ENCODE data around the gene SDC4. TPM values are rescaled to one million over a fixed set of nuclear protein-coding genes. Genes with fewer than 3 reads are reported as not detected.

The SDC4 gene
- total and polyA plus RNA-seq, 3 experiments from 2014 or later = 1.5 to 98.1 (median 91.3) TPM

DNA sequence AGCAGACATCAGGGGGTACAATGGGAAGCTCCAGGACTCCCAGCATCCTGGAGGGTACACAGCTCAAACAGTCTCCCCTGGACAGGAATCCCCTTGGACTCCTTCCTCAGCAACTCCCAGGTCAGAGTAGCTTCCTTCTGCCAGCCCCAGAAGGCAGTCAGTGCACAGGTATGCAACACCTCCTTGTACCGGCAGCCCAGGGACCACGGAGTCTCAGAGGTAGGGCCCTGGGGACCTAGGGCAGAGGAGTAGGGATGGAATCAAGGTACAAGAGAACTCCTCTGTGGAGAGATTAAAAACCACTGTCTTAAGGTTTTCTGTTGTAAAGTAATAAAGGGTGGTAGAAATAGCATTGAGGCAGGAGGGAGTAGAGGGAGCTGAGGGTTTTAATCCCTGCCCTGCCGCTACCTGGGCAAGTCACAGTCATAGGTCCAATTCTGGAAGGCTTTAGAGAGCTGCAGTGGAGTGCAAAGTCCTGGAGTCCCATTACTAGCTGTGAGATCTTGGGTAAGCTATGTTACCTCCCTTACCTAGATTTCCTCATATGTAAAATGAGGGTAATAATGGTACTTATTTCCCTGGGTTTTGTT lies 22.4 kb upstream of the SDC4 start:
- H3K4me3 ChIP-seq (ENCODE audit: low read length) = no peak overlapping the region
- H3K36me3 ChIP-seq (ENCODE audit: insufficient read depth, low read length) = peaks cover 23% of the 10 kb centered on the region
- Mint-ChIP-seq H3K27ac (peak overlapping the region in 6 of 8 donors; percentile 38 to 69 (median 49)), H3K4me3 (peak overlapping the region in 3 of 7 donors; percentile 36 to 61 (median 38)), H3K36me3 (peaks cover 0 to 54% (median 6%) of the 10 kb centered on the region in 3 donors), H3K27me3 (no peaks in the 10 kb centered on the region), H3K9me3 (no peaks in the 10 kb centered on the region), H3K4me1 (peaks cover 56 to 72% (median 57%) of the 10 kb centered on the region in 3 donors)
- CTCF ChIA-PET = interaction anchor here (8.9 to 12.5 kb wide), 2 partner anchors 8 to 66 kb away, joined by 137 to 183 read pairs; partner anchors contain the start of gene SYS1
- H3K27me3 ChIP-seq (ENCODE audit: insufficient read depth, low read length, poor library complexity, severe bottlenecking) = no peaks in the 10 kb centered on the region
- no peak overlapping the region for H3K27ac ChIP-seq (ENCODE audit: low read depth, low read length)
- peaks cover 36% of the 10 kb centered on the region for H3K4me1 ChIP-seq (ENCODE audit: insufficient read depth, low read length)
- POLR2A ChIA-PET = interaction anchor here (3.7 kb wide), 1 partner anchor 7 kb away, joined by 66 read pairs; the partner anchor contains the start of gene SYS1
- H3K9me3 ChIP-seq (ENCODE audit: low read length) = no peaks in the 10 kb centered on the region
- no peak for DNase-seq

DNA sequence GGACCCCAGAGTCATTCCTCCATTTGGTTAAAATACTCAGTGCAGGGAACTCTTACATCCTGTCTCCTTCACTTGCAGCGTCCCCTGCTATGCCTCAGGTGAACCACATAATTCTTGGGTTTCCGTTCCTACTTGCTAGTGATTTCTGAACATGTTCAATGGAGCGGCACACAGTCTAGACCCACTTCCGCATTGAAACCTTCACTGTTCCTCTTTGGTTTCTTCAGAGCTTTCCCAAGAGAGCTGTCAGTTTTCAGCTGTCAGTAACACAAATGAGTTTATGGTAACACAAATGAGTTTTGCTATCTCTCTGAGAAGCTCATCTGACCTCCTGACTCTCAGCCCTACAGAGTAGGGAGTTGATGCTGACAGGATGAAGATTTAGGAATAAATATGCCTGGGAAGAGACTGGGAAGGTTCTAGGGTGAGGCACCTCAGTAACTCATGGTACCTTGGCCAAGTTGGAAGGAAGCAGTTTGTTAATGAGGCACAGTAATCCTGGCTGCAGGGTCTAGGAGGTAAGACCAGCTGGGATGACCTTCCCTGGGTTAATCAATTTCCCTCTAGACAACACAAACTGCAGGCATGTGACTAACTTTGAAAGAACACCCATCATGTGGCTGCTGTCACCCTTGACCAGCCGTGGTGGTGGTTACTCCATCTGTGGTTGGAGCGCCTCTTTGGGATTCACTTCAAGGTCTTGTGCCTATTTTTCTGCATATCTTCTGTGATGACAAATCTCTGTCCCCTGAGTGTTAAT lies 20.2 kb upstream of the SDC4 start:
- ChIA-PET POLR2A (interaction anchor here (0.9 kb wide), 1 partner anchor 48 kb away, joined by 3 read pairs; the partner anchor contains the start of gene PIGT), CTCF (interaction anchor here (1.1 to 12.5 kb wide), 4 partner anchors 40 to 402 kb away, joined by 3 to 183 read pairs (median 4); partner anchors contain the start of gene DBNDD2)
- Histone ChIP-seq H3K27me3 (ENCODE audit: insufficient read depth, low read length, poor library complexity, severe bottlenecking) (no peaks in the 10 kb centered on the region), H3K36me3 (ENCODE audit: insufficient read depth, low read length) (peaks cover 27% of the 10 kb centered on the region), H3K4me1 (ENCODE audit: insufficient read depth, low read length) (peaks cover 55% of the 10 kb centered on the region), H3K27ac (ENCODE audit: low read depth, low read length) (peak overlapping the region; percentile 12), H3K4me3 (ENCODE audit: low read length) (no peak overlapping the region), H3K9me3 (ENCODE audit: low read length) (no peaks in the 10 kb centered on the region)
- H3K9me3 Mint-ChIP-seq = no peaks in the 10 kb centered on the region
- H3K4me3 Mint-ChIP-seq = peak overlapping the region; percentile 32 to 76 (median 56)
- no peaks in the 10 kb centered on the region for H3K27me3 Mint-ChIP-seq
- DNase-seq = peak; percentile 15 to 63 (median 52)
- H3K27ac Mint-ChIP-seq = peak overlapping the region; percentile 81 to 95 (median 92)
- H3K4me1 Mint-ChIP-seq = peaks cover 65 to 82% (median 66%) of the 10 kb centered on the region in 3 donors
- H3K36me3 Mint-ChIP-seq = peaks cover 0 to 58% (median 8%) of the 10 kb centered on the region in 3 donors

DNA sequence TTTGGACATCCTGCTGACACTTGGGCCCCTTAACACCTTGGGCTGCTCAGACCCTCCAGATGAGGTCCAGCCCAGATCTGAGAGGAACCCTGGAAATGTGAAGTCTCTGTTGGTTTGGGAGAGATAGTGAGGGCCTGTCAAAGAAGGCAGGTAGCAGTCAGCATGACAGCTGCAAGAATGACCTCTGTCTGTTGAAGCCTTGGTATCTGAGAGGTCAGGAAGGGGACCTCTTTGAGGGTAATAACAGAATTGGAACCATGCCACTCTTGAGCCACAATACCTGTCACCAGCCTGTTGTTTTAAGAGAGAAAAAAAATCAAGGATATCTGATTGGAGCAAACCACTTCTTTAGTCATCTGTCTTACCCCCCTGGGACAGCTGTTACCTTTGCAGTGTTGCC lies 18.9 kb upstream of the SDC4 start:
- Histone ChIP-seq H3K27ac (ENCODE audit: low read depth, low read length) (no peak overlapping the region), H3K4me3 (ENCODE audit: low read length) (no peak overlapping the region), H3K9me3 (ENCODE audit: low read length) (no peaks in the 10 kb centered on the region), H3K36me3 (ENCODE audit: insufficient read depth, low read length) (peaks cover 27% of the 10 kb centered on the region), H3K4me1 (ENCODE audit: insufficient read depth, low read length) (peaks cover 53% of the 10 kb centered on the region), H3K27me3 (ENCODE audit: insufficient read depth, low read length, poor library complexity, severe bottlenecking) (no peaks in the 10 kb centered on the region)
- POLR2A ChIA-PET = no interaction called here
- Mint-ChIP-seq H3K36me3 (peaks cover 0 to 64% (median 8%) of the 10 kb centered on the region in 3 donors), H3K9me3 (no peaks in the 10 kb centered on the region), H3K4me1 (peaks cover 62 to 77% (median 62%) of the 10 kb centered on the region in 3 donors), H3K27me3 (peaks cover 0 to 1% of the 10 kb centered on the region in 2 donors), H3K27ac (peak overlapping the region in 7 of 8 donors; percentile 31 to 95 (median 82)), H3K4me3 (peak overlapping the region in 3 of 7 donors; percentile 9 to 40 (median 34))
- no peak for DNase-seq
- CTCF ChIA-PET = interaction anchor here (1.4 to 12.5 kb wide), 2 partner anchors 41 to 70 kb away, joined by 3 to 183 read pairs; partner anchors contain the start of gene DBNDD2

DNA sequence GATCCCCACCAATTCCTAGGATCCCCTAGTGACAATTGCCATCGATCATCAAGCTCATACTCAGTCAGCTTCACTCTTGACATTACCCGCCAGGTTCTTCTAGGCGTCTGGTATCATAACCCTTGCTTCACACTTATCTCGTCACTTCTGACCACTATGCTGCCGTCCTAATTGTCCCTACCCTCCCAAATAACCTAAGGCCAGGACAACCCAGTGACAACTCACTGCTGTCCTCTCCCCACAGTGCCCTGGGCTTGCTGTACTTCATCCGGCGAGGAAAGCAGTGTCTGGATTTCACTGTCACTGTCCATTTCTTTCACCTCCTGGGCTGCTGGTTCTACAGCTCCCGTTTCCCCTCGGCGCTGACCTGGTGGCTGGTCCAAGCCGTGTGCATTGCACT lies 18.4 kb upstream of the SDC4 start:
- Histone ChIP-seq H3K4me3 (ENCODE audit: low read length) (no peak overlapping the region), H3K4me1 (ENCODE audit: insufficient read depth, low read length) (peaks cover 53% of the 10 kb centered on the region), H3K27ac (ENCODE audit: low read depth, low read length) (no peak overlapping the region), H3K36me3 (ENCODE audit: insufficient read depth, low read length) (peaks cover 27% of the 10 kb centered on the region), H3K27me3 (ENCODE audit: insufficient read depth, low read length, poor library complexity, severe bottlenecking) (no peaks in the 10 kb centered on the region), H3K9me3 (ENCODE audit: low read length) (no peaks in the 10 kb centered on the region)
- Mint-ChIP-seq H3K9me3 (no peaks in the 10 kb centered on the region), H3K36me3 (peaks cover 0 to 64% (median 8%) of the 10 kb centered on the region in 3 donors), H3K27ac (peak overlapping the region in 7 of 8 donors; percentile 31 to 85 (median 77)), H3K27me3 (peaks cover 0 to 1% of the 10 kb centered on the region in 2 donors), H3K4me1 (peaks cover 59 to 73% (median 62%) of the 10 kb centered on the region in 3 donors), H3K4me3 (peak overlapping the region in 2 of 7 donors; percentile 40 to 80)
- ChIA-PET POLR2A (no interaction called here), CTCF (interaction anchor here (7.8 to 12.5 kb wide), 2 partner anchors 8 to 70 kb away, joined by 137 to 183 read pairs; partner anchors contain the start of gene TP53TG5)
- no peak for DNase-seq

DNA sequence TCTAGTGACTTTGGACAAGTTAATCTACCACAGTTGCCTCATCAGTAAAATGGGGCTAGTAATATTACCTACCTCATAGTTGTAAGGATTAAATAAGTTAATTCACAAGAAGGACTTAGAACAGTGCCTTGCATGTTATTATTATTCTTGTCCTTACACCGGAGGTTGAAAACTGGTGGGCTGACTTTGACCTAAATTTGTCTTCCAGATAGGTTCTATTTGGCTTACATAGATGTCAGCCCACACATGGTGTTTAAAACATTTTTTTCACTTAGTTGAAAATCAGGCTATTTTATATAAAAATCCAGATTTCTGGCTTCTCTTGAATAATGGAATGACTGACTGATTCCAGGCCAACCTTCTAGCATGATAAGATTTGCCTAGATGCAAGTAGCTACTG lies 18.0 kb upstream of the SDC4 start:
- H3K4me3 Mint-ChIP-seq = no peak overlapping the region
- H3K27ac Mint-ChIP-seq = peak overlapping the region in 5 of 8 donors; percentile 26 to 85 (median 52)
- Histone ChIP-seq H3K9me3 (ENCODE audit: low read length) (no peaks in the 10 kb centered on the region), H3K27ac (ENCODE audit: low read depth, low read length) (no peak overlapping the region), H3K4me3 (ENCODE audit: low read length) (no peak overlapping the region), H3K27me3 (ENCODE audit: insufficient read depth, low read length, poor library complexity, severe bottlenecking) (no peaks in the 10 kb centered on the region), H3K4me1 (ENCODE audit: insufficient read depth, low read length) (peaks cover 53% of the 10 kb centered on the region), H3K36me3 (ENCODE audit: insufficient read depth, low read length) (peaks cover 27% of the 10 kb centered on the region)
- CTCF ChIA-PET = interaction anchor here (1.5 to 12.5 kb wide), 3 partner anchors 9 to 71 kb away, joined by 3 to 183 read pairs (median 137); partner anchors contain the start of gene TP53TG5
- H3K27me3 Mint-ChIP-seq = peaks cover 0 to 1% of the 10 kb centered on the region in 2 donors
- POLR2A ChIA-PET = interaction anchor here (0.9 kb wide), 1 partner anchor 41 kb away, joined by 6 read pairs; no protein-coding TSS in a partner anchor
- peaks cover 57 to 68% (median 62%) of the 10 kb centered on the region in 3 donors for H3K4me1 Mint-ChIP-seq
- H3K36me3 Mint-ChIP-seq = peaks cover 0 to 64% (median 8%) of the 10 kb centered on the region in 3 donors
- H3K9me3 Mint-ChIP-seq = no peaks in the 10 kb centered on the region
- no peak for DNase-seq

DNA sequence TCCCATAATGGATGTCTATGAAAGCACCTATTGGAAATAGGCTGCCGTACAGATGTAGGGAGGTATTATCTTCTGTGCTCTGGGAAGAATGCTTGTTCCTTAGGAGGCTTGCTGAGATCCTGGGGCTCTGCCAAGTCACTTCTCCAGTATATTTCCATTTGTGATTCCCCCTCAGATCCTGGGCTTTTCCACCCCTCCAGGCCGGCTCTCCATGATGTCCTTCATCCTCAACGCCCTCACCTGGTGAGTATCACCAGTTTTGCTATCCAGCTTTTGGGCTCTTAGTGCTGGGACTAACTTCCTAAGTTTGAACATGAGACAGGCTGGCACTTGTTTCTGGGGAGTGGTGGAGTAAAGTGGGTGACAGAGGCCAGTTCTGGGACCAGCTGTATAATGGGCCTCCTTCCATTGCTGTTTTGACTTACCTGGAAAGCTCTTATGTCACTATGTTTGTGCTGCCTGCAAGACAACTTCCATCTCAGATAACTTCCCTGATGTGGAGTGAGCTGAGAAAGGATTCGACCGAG lies 17.3 kb upstream of the SDC4 start:
- H3K27ac Mint-ChIP-seq = peak overlapping the region in 7 of 8 donors; percentile 27 to 79 (median 61)
- peaks cover 0 to 58% (median 8%) of the 10 kb centered on the region in 3 donors for H3K36me3 Mint-ChIP-seq
- H3K9me3 Mint-ChIP-seq = no peaks in the 10 kb centered on the region
- no peak for DNase-seq
- Histone ChIP-seq H3K36me3 (ENCODE audit: insufficient read depth, low read length) (peaks cover 27% of the 10 kb centered on the region), H3K9me3 (ENCODE audit: low read length) (no peaks in the 10 kb centered on the region), H3K27ac (ENCODE audit: low read depth, low read length) (no peak overlapping the region), H3K4me3 (ENCODE audit: low read length) (no peak overlapping the region), H3K27me3 (ENCODE audit: insufficient read depth, low read length, poor library complexity, severe bottlenecking) (no peaks in the 10 kb centered on the region), H3K4me1 (ENCODE audit: insufficient read depth, low read length) (peaks cover 53% of the 10 kb centered on the region)
- H3K4me3 Mint-ChIP-seq = peak overlapping the region; percentile 21 to 99 (median 65)
- ChIA-PET POLR2A (interaction anchor here (0.9 to 3.7 kb wide), 2 partner anchors 7 to 41 kb away, joined by 6 to 66 read pairs; no protein-coding TSS in a partner anchor), CTCF (interaction anchor here (1.5 to 12.5 kb wide), 3 partner anchors 9 to 71 kb away, joined by 3 to 183 read pairs (median 137); partner anchors contain the start of gene TP53TG5)
- peaks cover 57 to 62% (median 61%) of the 10 kb centered on the region in 3 donors for H3K4me1 Mint-ChIP-seq
- H3K27me3 Mint-ChIP-seq = peaks cover 0 to 1% of the 10 kb centered on the region in 2 donors

All from CD8-positive, alpha-beta memory T cell (primary cell).